Erythroblast (primary cell): ENCODE results near the gene KIF4B.
A peak's percentile ranks its signal among the peaks of the same experiment; 100 is the strongest.
"Not testable (repeated sequence)": the region's sequence is repeated elsewhere in the genome, so short reads cannot be mapped to it uniquely, and the experiment has no call there.

Experiments used
- DNase-seq, 2 experiments: peaks; one replicate each; lab custom pipeline; 2025; lab: John Stamatoyannopoulos, UW
- GATA1 ChIP-seq: IDR thresholded peaks from 2 replicates; pipeline ENCODE4 v1.6.1; 2011; ENCODE audit warnings: low read depth, mild to moderate bottlenecking, control low read depth, low read length, moderate library complexity
- POLR2A ChIP-seq: IDR thresholded peaks from 2 replicates; pipeline ENCODE4 v1.6.1; 2011; ENCODE audit warnings: mild to moderate bottlenecking, low read length

Gene KIF4B, protein sequence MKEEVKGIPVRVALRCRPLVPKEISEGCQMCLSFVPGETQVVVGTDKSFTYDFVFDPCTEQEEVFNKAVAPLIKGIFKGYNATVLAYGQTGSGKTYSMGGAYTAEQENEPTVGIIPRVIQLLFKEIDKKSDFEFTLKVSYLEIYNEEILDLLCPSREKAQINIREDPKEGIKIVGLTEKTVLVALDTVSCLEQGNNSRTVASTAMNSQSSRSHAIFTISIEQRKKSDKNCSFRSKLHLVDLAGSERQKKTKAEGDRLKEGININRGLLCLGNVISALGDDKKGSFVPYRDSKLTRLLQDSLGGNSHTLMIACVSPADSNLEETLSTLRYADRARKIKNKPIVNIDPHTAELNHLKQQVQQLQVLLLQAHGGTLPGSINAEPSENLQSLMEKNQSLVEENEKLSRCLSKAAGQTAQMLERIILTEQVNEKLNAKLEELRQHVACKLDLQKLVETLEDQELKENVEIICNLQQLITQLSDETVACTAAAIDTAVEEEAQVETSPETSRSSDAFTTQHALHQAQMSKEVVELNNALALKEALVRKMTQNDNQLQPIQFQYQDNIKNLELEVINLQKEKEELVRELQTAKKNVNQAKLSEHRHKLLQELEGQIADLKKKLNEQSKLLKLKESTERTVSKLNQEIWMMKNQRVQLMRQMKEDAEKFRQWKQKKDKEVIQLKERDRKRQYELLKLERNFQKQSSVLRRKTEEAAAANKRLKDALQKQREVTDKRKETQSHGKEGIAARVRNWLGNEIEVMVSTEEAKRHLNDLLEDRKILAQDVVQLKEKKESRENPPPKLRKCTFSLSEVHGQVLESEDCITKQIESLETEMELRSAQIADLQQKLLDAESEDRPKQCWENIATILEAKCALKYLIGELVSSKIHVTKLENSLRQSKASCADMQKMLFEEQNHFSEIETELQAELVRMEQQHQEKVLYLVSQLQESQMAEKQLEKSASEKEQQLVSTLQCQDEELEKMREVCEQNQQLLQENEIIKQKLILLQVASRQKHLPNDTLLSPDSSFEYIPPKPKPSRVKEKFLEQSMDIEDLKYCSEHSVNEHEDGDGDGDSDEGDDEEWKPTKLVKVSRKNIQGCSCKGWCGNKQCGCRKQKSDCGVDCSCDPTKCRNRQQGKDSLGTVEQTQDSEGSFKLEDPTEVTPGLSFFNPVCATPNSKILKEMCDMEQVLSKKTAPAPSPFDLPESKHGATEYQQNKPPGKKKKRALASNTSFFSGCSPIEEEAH

DNA sequence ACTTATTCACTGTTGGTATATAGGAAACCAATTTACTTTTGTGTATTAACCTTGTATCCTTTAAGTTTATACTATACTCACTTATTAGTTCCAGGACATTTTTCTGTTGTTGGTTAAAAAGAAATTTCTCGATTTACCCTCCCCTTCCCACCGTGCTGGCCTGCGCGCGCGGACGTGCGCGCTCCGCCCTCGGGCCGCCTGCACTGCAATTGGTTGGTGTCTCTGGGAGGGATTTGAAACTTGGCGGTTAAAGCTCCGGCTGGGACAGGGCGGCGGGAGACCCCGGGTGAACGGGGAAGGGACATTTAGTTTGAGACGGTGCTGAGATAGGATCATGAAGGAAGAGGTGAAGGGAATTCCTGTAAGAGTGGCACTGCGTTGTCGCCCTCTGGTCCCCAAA is at the start of gene KIF4B:
KIF4B (plus strand) TSS at position 230 of the 400 bp plus-strand sequence; CDS start at position 335, 105 bp downstream.
- no peak for TF ChIP-seq GATA1
- no peak for TF ChIP-seq POLR2A
- no peak for DNase-seq

DNA sequence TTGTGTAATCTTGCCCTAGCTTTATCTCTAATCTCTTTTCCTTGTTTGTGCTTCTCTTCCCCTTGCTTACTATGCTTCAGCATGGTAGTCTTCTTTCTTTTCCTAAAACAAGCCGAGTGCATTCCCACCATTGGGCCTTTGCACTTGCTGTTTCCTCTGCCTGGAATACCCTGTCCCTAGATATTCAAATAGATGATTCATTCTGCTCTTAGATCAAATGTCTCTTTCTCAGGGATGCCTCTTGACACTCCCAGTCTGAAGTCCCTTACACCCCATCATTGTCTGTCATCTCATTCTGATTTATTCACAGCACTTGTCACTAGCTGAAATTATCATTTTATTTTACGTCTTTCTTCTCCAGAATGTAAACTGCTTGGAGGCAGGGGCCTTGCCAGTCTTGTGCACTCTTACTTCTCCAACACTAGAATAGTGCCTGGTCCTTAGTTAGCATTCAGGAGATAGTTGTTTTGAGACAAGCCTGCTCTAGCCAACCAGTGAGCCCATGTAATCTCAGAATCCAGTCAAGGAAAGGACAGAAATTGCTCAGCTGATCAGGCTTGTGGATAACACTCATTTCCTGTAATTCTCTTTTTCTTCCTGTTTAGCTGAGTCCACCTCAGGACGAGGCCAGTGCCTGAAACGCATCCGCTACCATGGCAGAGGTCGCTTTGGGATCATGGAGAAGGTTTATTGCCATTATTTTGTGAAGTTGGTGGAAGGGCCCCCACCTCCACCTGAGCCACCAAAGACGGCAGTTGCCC is 47.3 kb upstream of the KIF4B start:
- no peak for DNase-seq
- TF ChIP-seq POLR2A (no peak), GATA1 (no peak)

DNA sequence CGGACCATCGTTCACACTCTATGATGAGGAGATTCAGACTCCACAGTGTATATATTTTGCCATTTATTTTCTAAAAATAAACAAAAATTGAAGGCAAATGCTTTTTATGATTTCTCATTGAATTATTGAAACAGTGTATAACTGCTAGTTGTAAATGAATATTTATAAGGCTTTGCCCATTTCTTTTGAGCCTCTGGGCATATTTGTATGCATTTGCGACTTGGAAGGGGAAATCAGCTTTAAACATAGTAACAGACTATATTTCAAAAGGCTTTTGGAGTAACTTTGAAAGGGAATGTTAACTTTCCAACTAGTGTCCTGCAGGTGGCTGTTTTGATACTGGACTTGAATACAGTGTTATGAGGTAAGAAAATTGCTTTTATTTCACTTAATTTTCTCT is 46.7 kb upstream of the KIF4B start:
- no peak for DNase-seq
- TF ChIP-seq POLR2A (no peak), GATA1 (no peak)

DNA sequence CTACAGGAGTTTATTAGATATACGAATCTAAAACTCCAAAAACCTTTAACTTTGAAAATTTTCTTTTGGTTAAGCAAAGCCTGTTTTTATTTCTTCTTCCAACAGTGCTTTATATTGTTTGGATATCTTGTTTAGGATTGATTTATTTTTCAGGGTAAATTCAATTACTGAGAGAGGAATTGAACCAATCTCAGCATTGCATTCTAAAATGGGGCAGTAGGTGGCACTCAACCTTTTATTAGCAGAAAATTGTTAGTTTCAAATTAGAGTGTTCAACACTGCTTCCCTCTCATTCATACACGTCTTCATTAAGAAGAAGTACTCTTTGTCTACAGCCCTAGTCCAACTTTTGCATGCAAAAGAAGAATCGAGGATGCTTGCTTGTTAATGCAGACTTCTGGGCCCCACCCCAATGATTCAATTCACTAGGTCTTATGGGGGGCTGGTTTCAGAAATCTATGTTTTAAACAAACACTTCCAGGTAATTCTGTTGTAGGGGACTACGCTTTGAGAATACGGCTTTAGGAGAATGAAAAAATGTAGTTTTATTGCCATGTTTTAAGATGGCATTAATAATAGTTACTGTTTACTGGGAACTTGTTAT is 46.0 kb upstream of the KIF4B start:
- TF ChIP-seq GATA1 (no peak), POLR2A (no peak)
- peak; percentile 5 to 18 for DNase-seq

DNA sequence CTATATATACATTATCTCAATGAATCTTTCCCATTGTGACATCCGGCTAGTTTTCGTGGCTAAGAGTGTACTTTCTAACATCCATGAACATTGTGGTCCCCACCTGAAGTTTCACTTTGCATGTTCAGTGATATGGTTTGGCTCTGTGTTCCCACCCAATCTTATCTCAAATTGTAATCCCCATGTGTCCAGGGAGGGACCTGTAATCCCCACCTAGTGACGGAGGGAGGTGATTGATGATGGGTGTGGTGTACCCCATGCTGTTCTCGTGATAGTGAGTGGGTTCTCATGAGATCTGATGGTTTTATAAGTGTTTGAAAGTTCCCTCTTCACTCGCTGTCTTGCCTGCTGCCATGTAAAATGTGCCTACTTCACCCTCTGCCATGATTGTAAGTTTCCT is 44.6 kb upstream of the KIF4B start:
- TF ChIP-seq GATA1 (no peak), POLR2A (no peak)
- DNase-seq = peak; percentile 44 to 70

DNA sequence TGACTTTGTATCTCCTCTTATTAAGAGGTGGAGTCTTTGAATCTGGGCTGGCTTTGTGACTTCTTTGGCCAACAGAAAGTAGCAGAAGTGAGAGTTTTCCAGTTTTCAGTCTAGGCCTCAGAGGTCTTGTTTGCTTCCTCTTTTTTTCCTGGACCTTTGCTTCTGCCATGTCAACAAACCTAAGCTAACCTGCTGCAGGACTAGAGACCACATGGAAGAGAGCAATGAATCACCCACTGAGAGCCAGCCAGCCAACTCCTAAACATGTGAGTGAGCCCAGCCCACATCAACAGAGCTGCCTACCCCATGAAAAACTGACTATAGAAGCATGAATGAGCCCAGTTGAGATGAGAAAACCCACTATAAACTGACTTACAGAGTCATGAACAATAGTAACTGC is 42.8 kb upstream of the KIF4B start:
- DNase-seq = no peak
- TF ChIP-seq POLR2A (no peak), GATA1 (no peak)

DNA sequence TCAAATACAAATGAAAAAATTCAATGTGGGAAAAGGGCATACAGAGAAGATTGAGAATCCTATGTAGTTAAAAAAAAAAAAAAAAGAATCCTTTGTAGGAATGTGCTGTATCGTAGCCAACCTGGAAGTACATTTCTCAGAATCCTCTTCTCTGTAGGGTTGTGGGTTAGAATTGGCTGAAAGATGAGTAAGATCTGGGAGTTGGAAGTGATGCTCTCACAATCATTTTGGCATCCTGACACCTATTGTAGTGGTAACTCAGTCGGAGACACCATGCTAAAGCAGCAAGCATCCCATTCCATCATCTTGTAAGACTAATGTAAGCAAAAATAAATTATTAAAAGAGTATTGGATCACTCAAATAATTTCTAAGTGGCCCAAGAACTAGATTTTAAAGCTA is 42.1 kb upstream of the KIF4B start:
- TF ChIP-seq POLR2A = no peak
- TF ChIP-seq GATA1 = no peak
- DNase-seq = no peak

DNA sequence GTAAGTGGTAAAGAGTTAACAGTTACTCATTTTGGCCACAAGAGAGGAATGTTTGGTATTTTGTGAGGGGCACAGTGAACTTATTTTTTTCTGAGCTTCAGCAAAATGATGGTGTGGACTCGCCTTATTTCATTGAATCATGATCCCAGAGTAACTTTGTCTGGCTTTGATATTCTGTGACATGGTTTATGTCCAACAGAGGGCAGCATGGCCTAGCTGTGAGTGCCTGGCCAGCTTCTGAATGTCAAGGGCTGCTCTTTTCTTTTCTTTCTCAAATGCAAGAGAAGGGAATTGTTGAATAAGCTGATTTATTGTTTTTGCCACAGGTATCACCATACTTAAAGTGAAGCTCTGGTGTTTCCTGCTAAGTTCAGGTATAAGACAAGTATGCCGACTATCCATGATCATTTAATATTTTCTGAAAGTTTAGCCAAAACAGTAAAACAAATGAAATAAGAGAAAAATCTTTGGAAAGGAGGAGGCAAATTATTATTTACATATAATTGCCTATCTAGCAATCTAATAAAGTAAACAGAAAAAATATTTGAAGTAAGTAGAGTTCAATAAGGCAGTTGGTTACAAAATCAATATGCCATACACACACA is 41.0 kb upstream of the KIF4B start:
- peak; percentile 55 to 62 for DNase-seq
- no peak for TF ChIP-seq GATA1
- TF ChIP-seq POLR2A = no peak

DNA sequence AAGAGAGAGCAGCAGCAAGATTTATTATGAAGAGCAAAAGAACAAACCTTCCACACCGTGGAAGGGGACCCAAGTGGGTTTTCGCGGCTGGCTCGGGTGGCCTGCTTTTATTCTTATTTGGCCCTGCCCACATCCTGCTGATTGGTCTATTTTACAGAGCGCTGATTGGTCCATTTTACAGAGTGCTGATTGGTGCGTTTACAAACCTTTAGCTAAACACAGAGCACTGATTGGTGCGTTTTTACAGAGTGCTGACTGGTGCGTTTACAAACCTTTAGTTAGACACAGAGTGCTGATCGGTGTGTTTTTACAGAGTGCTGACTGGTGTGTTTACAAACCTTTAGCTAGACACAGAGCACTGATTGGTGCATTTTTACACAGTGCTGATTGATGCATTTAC is 37.5 kb upstream of the KIF4B start:
- DNase-seq = not testable (repeated sequence)

DNA sequence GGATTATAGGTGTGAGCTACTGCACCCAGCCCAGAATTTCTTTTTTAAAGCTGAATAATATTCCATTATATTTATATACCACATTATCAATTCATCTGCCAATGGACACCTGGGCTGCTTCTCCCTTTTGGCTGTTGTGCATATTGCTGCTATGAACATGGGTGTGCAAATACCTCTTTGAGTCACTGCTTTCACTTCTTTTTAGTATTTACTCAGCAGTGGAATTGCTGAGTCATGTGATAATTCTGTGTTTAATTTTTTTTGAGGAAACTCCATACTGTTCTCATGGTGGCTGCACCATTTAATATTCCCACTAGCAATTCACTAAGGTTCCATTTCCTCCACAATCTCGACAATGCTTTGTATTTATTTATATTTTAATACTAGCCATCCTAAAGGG is 36.1 kb upstream of the KIF4B start:
- TF ChIP-seq POLR2A (no peak), GATA1 (no peak)
- DNase-seq = peak in 1 of 2 experiments; percentile 23

DNA sequence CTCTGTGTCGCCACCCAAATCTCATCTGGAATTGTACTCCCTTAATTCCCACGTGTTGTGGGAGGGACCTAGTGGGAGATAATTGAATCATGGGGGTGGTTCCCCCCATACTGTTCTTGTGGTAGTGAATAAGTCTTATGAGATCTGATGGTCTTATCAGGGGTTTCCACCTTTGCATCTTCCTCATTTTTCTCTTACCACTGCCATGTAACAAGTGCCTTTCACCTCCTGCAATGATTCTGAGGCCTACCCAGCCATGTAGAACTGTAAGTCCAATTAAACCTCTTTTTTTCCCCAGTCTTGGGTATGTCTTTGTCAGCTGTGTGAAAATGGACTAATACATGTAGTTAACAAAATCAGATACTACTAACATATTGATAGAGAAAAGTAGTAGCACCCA is 35.3 kb upstream of the KIF4B start:
- peak; percentile 5 to 53 for DNase-seq

DNA sequence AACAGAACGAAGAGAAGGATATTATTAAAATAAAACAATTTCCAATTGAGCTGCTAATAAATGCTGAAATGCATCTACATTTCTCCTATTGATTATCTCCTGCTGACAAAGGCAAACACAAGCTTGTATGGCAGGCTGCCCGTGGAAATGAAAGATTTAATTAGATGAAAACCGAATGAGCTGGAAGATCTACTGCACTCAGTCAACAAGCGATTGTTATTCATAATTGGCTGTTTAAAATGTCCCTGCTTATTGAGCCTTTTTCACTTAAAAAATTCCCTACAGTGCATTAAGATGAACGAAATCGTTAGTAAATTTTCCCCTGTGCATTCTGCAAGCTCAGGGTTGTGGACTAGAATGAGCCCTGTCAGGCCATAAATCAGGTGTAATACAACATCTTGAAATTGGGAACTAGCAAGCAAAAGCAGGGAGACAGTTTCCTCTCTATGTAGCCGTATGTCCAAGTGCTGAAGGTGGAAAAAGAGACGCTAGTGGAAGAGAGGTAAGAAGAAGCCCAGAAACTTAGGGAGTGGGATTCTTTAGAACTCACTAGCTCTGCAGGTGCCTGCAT is 28.5 kb upstream of the KIF4B start:
- no peak for DNase-seq
- no peak for TF ChIP-seq POLR2A
- TF ChIP-seq GATA1 = no peak

DNA sequence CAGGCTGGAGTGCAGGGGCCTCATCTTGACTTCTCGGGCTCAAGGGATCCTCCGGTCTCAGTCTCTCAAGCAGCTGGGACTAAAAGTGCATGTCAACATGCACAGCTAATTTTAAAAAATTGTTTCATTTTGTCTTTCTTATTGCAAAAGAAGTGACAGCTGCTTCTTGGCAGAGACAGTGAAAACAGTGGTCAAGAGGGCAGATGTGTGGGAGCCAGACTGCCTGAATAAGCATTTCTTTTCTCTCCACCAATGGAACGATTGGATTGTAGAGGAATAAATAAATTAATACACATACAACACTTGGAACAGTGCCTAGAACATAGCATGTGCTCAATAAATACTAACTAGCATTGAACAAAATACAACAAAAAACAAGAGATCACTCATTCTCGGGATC is 27.4 kb upstream of the KIF4B start:
- no peak for TF ChIP-seq GATA1
- no peak for TF ChIP-seq POLR2A
- DNase-seq = no peak
